ENCODE results near the gene CREBBP. TPM values are rescaled to one million over a fixed set of nuclear protein-coding genes. Genes with fewer than 3 reads are reported as not detected.

CREBBP gene
- total RNA-seq, 4 donors from 2014 or later = 48.2 to 112 (median 74.9) TPM

GRCh38 chr16:3762107-3762750, 118.3 kb downstream of the CREBBP start:
- Histone ChIP-seq H3K9me3 (no peaks in the 10 kb centered on the region), H3K27ac (replicated peaks in 1 of 4) (no peak overlapping the region), H3K4me1 (peaks cover 0 to 23% (median 18%) of the 10 kb centered on the region in 4 donors), H3K36me3 (peaks cover 41 to 92% (median 80%) of the 10 kb centered on the region in 4 donors), H3K27me3 (no peaks in the 10 kb centered on the region), H3K4me3 (no peak overlapping the region)
- TF ChIP-seq POLR2AphosphoS5 (IDR thresholded peaks at IDR 0.05) (no peak), POLR2A (IDR thresholded peaks at IDR 0.05; ENCODE audit: low read depth) (no peak), CTCF (IDR thresholded peaks at IDR 0.05) (no peak), EP300 (IDR thresholded peaks at IDR 0.05) (no peak)
- 82% methylated on average over 25 of the region's 25 CpGs for WGBS
- intact Hi-C loops (cut with DNase I) = no loop called here
- DNase-seq (ENCODE audit: extremely low spot score) = no peak

GRCh38 chr16:3761375-3762106, 119.0 kb downstream of the CREBBP start:
- DNase-seq (ENCODE audit: extremely low spot score) = no peak
- intact Hi-C loops (cut with DNase I) = no loop called here
- WGBS = 89% methylated on average over 14 of the region's 14 CpGs

GRCh38 chr16:3760518-3760917, 120.0 kb downstream of the CREBBP start:
- Histone ChIP-seq H3K4me1 (peaks cover 0 to 25% (median 18%) of the 10 kb centered on the region in 4 donors), H3K27me3 (no peaks in the 10 kb centered on the region), H3K4me3 (no peak overlapping the region), H3K36me3 (peaks cover 44 to 92% (median 78%) of the 10 kb centered on the region in 4 donors), H3K27ac (replicated peaks in 1 of 4) (no peak overlapping the region), H3K9me3 (no peaks in the 10 kb centered on the region)
- intact Hi-C loops (cut with DNase I) = no loop called here
- DNase-seq (ENCODE audit: extremely low spot score) = no peak
- TF ChIP-seq POLR2A (IDR thresholded peaks at IDR 0.05; ENCODE audit: low read depth) (no peak), EP300 (IDR thresholded peaks at IDR 0.05) (no peak), CTCF (IDR thresholded peaks at IDR 0.05) (no peak), POLR2AphosphoS5 (IDR thresholded peaks at IDR 0.05) (no peak)
- 96% methylated on average over 6 of the region's 6 CpGs for WGBS

More at GRCh38 chr16:3761375-3762106, 119.0 kb downstream of the CREBBP start:
- H3K27ac ChIP-seq (replicated peaks in 1 of 4) = no peak overlapping the region
- H3K4me1 ChIP-seq = peaks cover 0 to 23% (median 18%) of the 10 kb centered on the region in 4 donors
- H3K4me3 ChIP-seq = no peak overlapping the region
- H3K36me3 ChIP-seq = peaks cover 45 to 92% (median 80%) of the 10 kb centered on the region in 4 donors
- TF ChIP-seq POLR2AphosphoS5 (IDR thresholded peaks at IDR 0.05) (no peak), POLR2A (IDR thresholded peaks at IDR 0.05; ENCODE audit: low read depth) (no peak), CTCF (IDR thresholded peaks at IDR 0.05) (no peak), EP300 (IDR thresholded peaks at IDR 0.05) (no peak)
- H3K9me3 ChIP-seq = no peaks in the 10 kb centered on the region
- no peaks in the 10 kb centered on the region for H3K27me3 ChIP-seq

- 49% methylated on average over 5 of the region's 5 CpGs for WGBS
- Histone ChIP-seq H3K27me3 (no peaks in the 10 kb centered on the region), H3K27ac (replicated peaks in 1 of 4) (peak overlapping the region in 2 of 4 donors; percentile 17 to 34), H3K4me3 (no peak overlapping the region), H3K36me3 (peaks cover 36 to 89% (median 72%) of the 10 kb centered on the region in 4 donors), H3K4me1 (peaks cover 6 to 33% (median 24%) of the 10 kb centered on the region in 4 donors), H3K9me3 (no peaks in the 10 kb centered on the region)
- DNase-seq (ENCODE audit: extremely low spot score) = no peak
- intact Hi-C loops (cut with DNase I) = no loop called here
- TF ChIP-seq POLR2AphosphoS5 (IDR thresholded peaks at IDR 0.05) = no peak
- no peak for TF ChIP-seq EP300 (IDR thresholded peaks at IDR 0.05)
- no peak for TF ChIP-seq POLR2A (IDR thresholded peaks at IDR 0.05; ENCODE audit: low read depth)
- no peak for TF ChIP-seq CTCF (IDR thresholded peaks at IDR 0.05)
Observed at GRCh38 chr16:3759736-3760135, 120.8 kb downstream of the CREBBP start.
